Tibial nerve (tissue), 4 donors: ENCODE measurements around the gene GRID1. TPM values are rescaled to one million over a fixed set of nuclear protein-coding genes. Genes with fewer than 3 reads are reported as not detected.
"Not testable (repeated sequence)": the region's sequence is repeated elsewhere in the genome, so short reads cannot be mapped to it uniquely, and the experiment has no call there.

Experiments
- DNase-seq, 2 donors: peaks; one replicate each; pipeline ENCODE4 v3.0.0-alpha.2; 2019; ENCODE audit warnings: low spot score in 2 of 2
- H3K27ac ChIP-seq, 4 donors: fragments of 200-600 bp; sonication (generic) in 3 of 4; one replicate each; pipeline ENCODE4 v1.5.1; 2017 to 2019; ENCODE audit warnings: mild to moderate bottlenecking in 1 of 4
- H3K27me3 ChIP-seq, 2 donors: fragments of 200-600 bp; sonication (generic) in 1 of 2; one replicate each; pipeline versions ENCODE4 v1.5.1 to v1.6.0; 2017 to 2019
- H3K36me3 ChIP-seq, 3 donors: fragments of 200-600 bp; sonication (generic); one replicate each; pipeline ENCODE4 v1.5.1; 2018 to 2019
- H3K4me1 ChIP-seq, 4 donors: fragments of 200-600 bp; sonication (generic) in 3 of 4; one replicate each; pipeline ENCODE4 v1.5.1; 2017 to 2019
- H3K4me3 ChIP-seq, 4 donors: fragments of 200-600 bp; sonication (generic) in 3 of 4; one replicate each; pipeline ENCODE4 v1.5.1; 2017 to 2019; ENCODE audit warnings: mild to moderate bottlenecking in 1 of 4, moderate library complexity in 1 of 4
- H3K9me3 ChIP-seq, 4 donors: fragments of 200-600 bp; sonication (generic) in 3 of 4; one replicate each; pipeline ENCODE4 v1.5.1; 2017 to 2019
- EP300 ChIP-seq, 2 donors: sonication (generic); formaldehyde crosslinking; IDR thresholded peaks; one replicate each; pipeline ENCODE4 v1.6.1; 2017; ENCODE audit warnings: antibody characterized with exemption in 2 of 2, mild to moderate bottlenecking in 1 of 2
- POLR2A ChIP-seq, 2 donors: fragments of 450-650 bp; IDR thresholded peaks; one replicate each; pipeline ENCODE4 v1.6.1; 2017; ENCODE audit warnings: antibody characterized with exemption in 2 of 2, mild to moderate bottlenecking in 2 of 2, moderate library complexity in 2 of 2
- WGBS, 2 donors: methylation state at CpG; one replicate each; pipeline ENCODE4 v1.1.5; 2018; 5-methylcytosine and 5-hydroxymethylcytosine counted together
- total RNA-seq, 4 donors: library from RNA; depleted of rRNA; stranded (reverse); fragments of >200 nt; gene quantifications; one replicate each; pipeline ENCODE4 v1.1.0, GENCODE V29; 2016
- TF ChIP-seq, protein P1 (sequence below), 5 experiments: fragments of 200-600 bp in 3 of 5; fragments of 450-650 bp in 2 of 5; sonication (generic) in 3 of 5; IDR thresholded peaks; one replicate each; pipeline ENCODE4 v1.5.1; 2016 to 2019; ENCODE audit warnings: antibody characterized with exemption in 5 of 5, mild to moderate bottlenecking in 3 of 5, moderate library complexity in 2 of 5

GRID1 gene
- total RNA-seq, 4 donors from 2014 or later = 7.7 to 16.3 (median 10.5) TPM

DNA sequence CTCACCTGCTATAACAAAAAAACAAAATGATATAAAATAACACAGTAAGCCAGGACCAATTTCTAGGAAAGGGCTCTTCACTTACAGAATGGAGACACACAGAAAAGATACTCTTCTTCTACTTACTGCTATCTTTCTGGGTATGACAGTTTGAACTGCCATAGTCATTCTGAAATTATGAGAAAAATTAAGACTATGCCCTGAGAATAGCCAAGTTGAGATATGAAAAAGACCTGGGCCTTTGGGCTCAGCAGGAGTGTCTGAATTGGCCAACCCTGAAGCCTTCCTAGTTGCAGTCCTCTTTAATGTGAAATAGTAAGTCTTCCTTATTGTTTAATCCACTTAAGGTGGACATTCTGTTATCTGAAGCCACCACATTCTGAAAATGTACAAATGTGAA is 519.5 kb downstream of the GRID1 start:
- Histone ChIP-seq H3K4me3 (no peak overlapping the region), H3K9me3 (peaks cover 0 to 24% (median 0%) of the 10 kb centered on the region in 4 donors), H3K4me1 (peaks cover 0 to 8% (median 0%) of the 10 kb centered on the region in 4 donors), H3K27me3 (no peaks in the 10 kb centered on the region), H3K27ac (no peak overlapping the region), H3K36me3 (no peaks in the 10 kb centered on the region)
- DNase-seq = no peak
- TF ChIP-seq POLR2A (IDR thresholded peaks at IDR 0.05) = no peak
- no peak for TF ChIP-seq EP300 (IDR thresholded peaks at IDR 0.05)
- TF ChIP-seq, protein P1, sequence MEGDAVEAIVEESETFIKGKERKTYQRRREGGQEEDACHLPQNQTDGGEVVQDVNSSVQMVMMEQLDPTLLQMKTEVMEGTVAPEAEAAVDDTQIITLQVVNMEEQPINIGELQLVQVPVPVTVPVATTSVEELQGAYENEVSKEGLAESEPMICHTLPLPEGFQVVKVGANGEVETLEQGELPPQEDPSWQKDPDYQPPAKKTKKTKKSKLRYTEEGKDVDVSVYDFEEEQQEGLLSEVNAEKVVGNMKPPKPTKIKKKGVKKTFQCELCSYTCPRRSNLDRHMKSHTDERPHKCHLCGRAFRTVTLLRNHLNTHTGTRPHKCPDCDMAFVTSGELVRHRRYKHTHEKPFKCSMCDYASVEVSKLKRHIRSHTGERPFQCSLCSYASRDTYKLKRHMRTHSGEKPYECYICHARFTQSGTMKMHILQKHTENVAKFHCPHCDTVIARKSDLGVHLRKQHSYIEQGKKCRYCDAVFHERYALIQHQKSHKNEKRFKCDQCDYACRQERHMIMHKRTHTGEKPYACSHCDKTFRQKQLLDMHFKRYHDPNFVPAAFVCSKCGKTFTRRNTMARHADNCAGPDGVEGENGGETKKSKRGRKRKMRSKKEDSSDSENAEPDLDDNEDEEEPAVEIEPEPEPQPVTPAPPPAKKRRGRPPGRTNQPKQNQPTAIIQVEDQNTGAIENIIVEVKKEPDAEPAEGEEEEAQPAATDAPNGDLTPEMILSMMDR (IDR thresholded peaks at IDR 0.05) = no peak

GRCh38 chr10:85838660-85839059 is 527.9 kb downstream of the GRID1 start:
- H3K27ac ChIP-seq, H3K4me3 ChIP-seq, H3K4me1 ChIP-seq, H3K27me3 ChIP-seq, H3K36me3 ChIP-seq, DNase-seq: not testable (repeated sequence)
- H3K9me3 ChIP-seq = peaks cover 0 to 51% (median 10%) of the 10 kb centered on the region in 4 donors

- no peak for DNase-seq
- no peaks in the 10 kb centered on the region for H3K36me3 ChIP-seq
- no peaks in the 10 kb centered on the region for H3K4me1 ChIP-seq
- no peaks in the 10 kb centered on the region for H3K27me3 ChIP-seq
- peaks cover 0 to 64% (median 4%) of the 10 kb centered on the region in 4 donors for H3K9me3 ChIP-seq
- TF ChIP-seq POLR2A (IDR thresholded peaks at IDR 0.05) (no peak), EP300 (IDR thresholded peaks at IDR 0.05) (no peak)
- TF ChIP-seq, protein P1 (IDR thresholded peaks at IDR 0.05) = no peak
- no peak overlapping the region for H3K4me3 ChIP-seq
- 67 to 100% methylated on average over 1 of the region's 1 CpG for WGBS, 2 donors
- no peak overlapping the region for H3K27ac ChIP-seq
Observed at GRCh38 chr10:85832988-85833387, 533.6 kb downstream of the GRID1 start.

- TF ChIP-seq, protein P1 (IDR thresholded peaks at IDR 0.05) = no peak
- TF ChIP-seq EP300 (IDR thresholded peaks at IDR 0.05) (no peak), POLR2A (IDR thresholded peaks at IDR 0.05) (no peak)
- DNase-seq = no peak
- Histone ChIP-seq H3K9me3 (peaks cover 0 to 50% (median 3%) of the 10 kb centered on the region in 4 donors), H3K4me3 (no peak overlapping the region), H3K27me3 (no peaks in the 10 kb centered on the region), H3K36me3 (no peaks in the 10 kb centered on the region), H3K27ac (no peak overlapping the region), H3K4me1 (no peaks in the 10 kb centered on the region)
- 67 to 71% methylated on average over 3 of the region's 3 CpGs for WGBS, 2 donors
Observed at GRCh38 chr10:85831422-85831821, 535.2 kb downstream of the GRID1 start.

- DNase-seq = no peak
- no peak overlapping the region for H3K27ac ChIP-seq
- no peak for TF ChIP-seq EP300 (IDR thresholded peaks at IDR 0.05)
- TF ChIP-seq, protein P1 (IDR thresholded peaks at IDR 0.05) = no peak
- no peak for TF ChIP-seq POLR2A (IDR thresholded peaks at IDR 0.05)
- no peaks in the 10 kb centered on the region for H3K4me1 ChIP-seq
- 93 to 95% methylated on average over 4 of the region's 4 CpGs for WGBS, 2 donors
- peaks cover 0 to 30% (median 0%) of the 10 kb centered on the region in 4 donors for H3K9me3 ChIP-seq
- no peaks in the 10 kb centered on the region for H3K27me3 ChIP-seq
- no peak overlapping the region for H3K4me3 ChIP-seq
- no peaks in the 10 kb centered on the region for H3K36me3 ChIP-seq
Observed at GRCh38 chr10:85826377-85826776, 540.2 kb downstream of the GRID1 start.

DNA sequence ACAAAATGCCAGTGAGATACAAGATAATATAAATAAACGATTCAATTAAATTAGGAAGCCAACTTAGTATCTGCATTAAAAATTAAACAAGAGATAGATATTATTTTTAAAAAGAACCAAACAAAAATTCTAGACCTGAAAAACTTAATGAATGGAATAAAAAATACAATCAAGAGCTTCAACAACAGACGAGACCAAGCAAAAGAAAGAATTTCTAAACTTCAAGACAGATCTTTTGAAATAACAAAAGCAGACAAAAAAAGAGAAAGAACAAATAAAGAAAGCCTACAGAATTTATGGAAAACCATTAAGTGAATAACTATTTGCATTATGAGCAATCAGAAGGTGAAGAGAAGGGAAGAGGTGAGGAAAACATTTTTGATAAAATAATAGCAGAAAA is 555.2 kb downstream of the GRID1 start:
- no peaks in the 10 kb centered on the region for H3K36me3 ChIP-seq
- no peak overlapping the region for H3K4me3 ChIP-seq
- H3K4me1 ChIP-seq = no peaks in the 10 kb centered on the region
- no peak overlapping the region for H3K27ac ChIP-seq
- 85 to 94% methylated on average over 2 of the region's 2 CpGs for WGBS, 2 donors
- DNase-seq = no peak
- peaks cover 0 to 46% (median 3%) of the 10 kb centered on the region in 4 donors for H3K9me3 ChIP-seq
- TF ChIP-seq POLR2A (IDR thresholded peaks at IDR 0.05) (no peak), EP300 (IDR thresholded peaks at IDR 0.05) (no peak)
- TF ChIP-seq, protein P1 (IDR thresholded peaks at IDR 0.05) = no peak
- no peaks in the 10 kb centered on the region for H3K27me3 ChIP-seq
